Spleen (tissue), 7 donors: ENCODE data around the gene MESD.

Source experiments
- CTCF ChIP-seq, 11 experiments: fragments of 200-600 bp in 7 of 11; fragments of 450-650 bp in 4 of 11; sonication (generic) in 4 of 11; IDR thresholded peaks in 8 of 11; conservative IDR thresholded peaks in 3 of 11; 1 replicate in 7 of 11; 2 replicates in 4 of 11; pipeline versions ENCODE4 v1.4.0 to v1.8.0; 2016 to 2021; ENCODE audit warnings: antibody characterized with exemption in 11 of 11, inconsistent platforms in 4 of 11, mild to moderate bottlenecking in 1 of 11
- POLR2AphosphoS5 ChIP-seq, 3 donors: sonication (generic); formaldehyde crosslinking; IDR thresholded peaks; one replicate each; pipeline ENCODE4 v1.5.1; 2017; ENCODE audit warnings: antibody characterized with exemption in 3 of 3
- donor health status: DM: no; HTN: no; CAD: no; lungs with moderate emphysema.
- donor health status: DM: no; HTN: no; CAD: no.
- donor health status: DM: no; HTN: no; CAD: no.

- TF ChIP-seq POLR2AphosphoS5 (IDR thresholded peaks at IDR 0.05), result no peak
- no peak for TF ChIP-seq CTCF (IDR thresholded peaks at IDR 0.05 in 8 of 11, conservative IDR thresholded peaks at IDR 0.05 in 3 of 11)
Observed at GRCh38 chr15:80912673-80913072, 76.9 kb downstream of the MESD start.
